Measurements from ENCODE around the gene TP53I13. TPM values are rescaled to one million over a fixed set of nuclear protein-coding genes. Genes with fewer than 3 reads are reported as not detected.

Gene TP53I13
- total and polyA plus RNA-seq, 2 donors (not counting 3 experiments of a cell fraction or from before 2014, with no cell fraction given), result 41.1 to 42.7 TPM

- POLR2A ChIA-PET, result interaction anchor here (0.6 kb wide), 1 partner anchor 27 kb away, joined by 3 read pairs; no protein-coding TSS in a partner anchor
- CTCF ChIA-PET, result interaction anchor here (0.6 to 4.9 kb wide), 2 partner anchors 29 to 1902 kb away, joined by 3 to 34 read pairs; partner anchors contain the start of gene ANKRD13B
- Histone ChIP-seq H3K9ac (replicated peaks; ENCODE audit: extremely low read depth, insufficient read depth, low read length) (no peak overlapping the region), H3K9me1 (replicated peaks; ENCODE audit: control insufficient read depth, extremely low read depth, insufficient read depth, low read length) (no peaks in the 10 kb centered on the region), H3K27ac (ENCODE audit: insufficient read depth, low read depth, low read length) (no peak overlapping the region), H2AFZ (ENCODE audit: low read depth, low read length) (no peak overlapping the region), H3K79me2 (ENCODE audit: control insufficient read depth, insufficient read depth, low read length) (no peaks in the 10 kb centered on the region), H4K20me1 (replicated peaks; ENCODE audit: control insufficient read depth, extremely low read depth, insufficient read depth, low read length) (no peaks in the 10 kb centered on the region), H3K9me3 (replicated peaks; ENCODE audit: control insufficient read depth, insufficient read depth, low read length) (no peaks in the 10 kb centered on the region), H3K27me3 (ENCODE audit: control insufficient read depth in 2 of 2, insufficient read depth in 2 of 2, low read length in 2 of 2) (no peaks in the 10 kb centered on the region), H3K4me3 (replicated peaks in 1 of 3; ENCODE audit: insufficient read depth in 1 of 3, low read depth in 1 of 3, low read length in 3 of 3) (no peak overlapping the region), H3K36me3 (ENCODE audit: control insufficient read depth in 2 of 2, extremely low read depth in 1 of 2, insufficient read depth in 2 of 2, low read length in 2 of 2) (no peaks in the 10 kb centered on the region), H3K4me2 (ENCODE audit: insufficient read depth, low read length) (no peak overlapping the region), H3K4me1 (ENCODE audit: control insufficient read depth, extremely low read depth, insufficient read depth, low read length) (peaks cover 14% of the 10 kb centered on the region)
- BruUV-seq (replicated peaks), result no TSS peak
- no peak for FAIRE-seq
- DNase-seq (ENCODE audit: low read depth, low spot score), result no peak
- intact Hi-C loops (cut with micrococcal nuclease) (no loop called here), dilution Hi-C loops (cut with MboI; ENCODE audit: extremely low pct_ligation_motif_present, low sequenced_read_pairs) (no loop called here)
- TF ChIP-seq CTCF (IDR thresholded peaks at IDR 0.05; ENCODE audit: extremely low read depth in 1 of 2, insufficient read depth in 1 of 2, low read depth in 1 of 2, low read length in 2 of 2) (no peak), FOS (IDR thresholded peaks at IDR 0.05; ENCODE audit: borderline replicate concordance, insufficient read depth, low read length) (no peak), MAX (IDR thresholded peaks at IDR 0.05; ENCODE audit: insufficient read depth, insufficient read length) (no peak), POLR2A (IDR thresholded peaks at IDR 0.05; ENCODE audit: low read depth, low read length) (no peak)
These were observed 4.7 kb upstream of the TP53I13 start for GRCh38 chr17:29563816-29564215.
